NCI-H2029 treated with DMSO at 0.1 percent for 48 hours (cell line): Measurements from ENCODE around the gene FGGY.

Experiments
- DNase-seq: peaks from one replicate; lab custom pipeline; 2025; lab: John Stamatoyannopoulos, UW

Gene FGGY

GRCh38 chr1:59384443-59384842, 87.5 kb downstream of the FGGY start:
- peak; percentile 18 for DNase-seq

GRCh38 chr1:59388191-59388590, 91.3 kb downstream of the FGGY start:
- no peak for DNase-seq

GRCh38 chr1:59389847-59390246, 93.0 kb downstream of the FGGY start:
- DNase-seq, result no peak

DNA sequence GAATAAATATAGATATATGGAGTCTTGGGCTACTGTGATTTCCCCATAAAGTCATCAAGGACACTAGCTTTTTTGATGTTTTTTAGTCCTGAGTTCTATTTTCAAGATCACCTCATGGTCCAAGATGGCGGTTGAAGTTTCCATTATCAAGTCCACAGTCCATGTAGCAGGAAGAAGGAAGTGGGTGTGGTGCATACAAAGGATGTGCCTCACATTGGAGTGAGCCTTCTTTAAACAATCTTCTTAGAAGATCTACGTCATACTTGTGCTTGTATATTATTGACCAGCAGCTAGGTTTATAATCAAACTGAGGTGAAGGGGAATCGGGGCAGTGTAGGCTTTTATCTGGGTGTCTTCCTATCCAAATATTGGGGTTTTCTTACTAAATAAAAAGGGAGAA, 93.4 kb downstream of the FGGY start:
- DNase-seq, result no peak

- DNase-seq, result no peak
Measured at GRCh38 chr1:59391212-59392179, 94.6 kb downstream of the FGGY start.

- peak; percentile 99 for DNase-seq
Measured at GRCh38 chr1:59393211-59394180, 96.6 kb downstream of the FGGY start.

DNA sequence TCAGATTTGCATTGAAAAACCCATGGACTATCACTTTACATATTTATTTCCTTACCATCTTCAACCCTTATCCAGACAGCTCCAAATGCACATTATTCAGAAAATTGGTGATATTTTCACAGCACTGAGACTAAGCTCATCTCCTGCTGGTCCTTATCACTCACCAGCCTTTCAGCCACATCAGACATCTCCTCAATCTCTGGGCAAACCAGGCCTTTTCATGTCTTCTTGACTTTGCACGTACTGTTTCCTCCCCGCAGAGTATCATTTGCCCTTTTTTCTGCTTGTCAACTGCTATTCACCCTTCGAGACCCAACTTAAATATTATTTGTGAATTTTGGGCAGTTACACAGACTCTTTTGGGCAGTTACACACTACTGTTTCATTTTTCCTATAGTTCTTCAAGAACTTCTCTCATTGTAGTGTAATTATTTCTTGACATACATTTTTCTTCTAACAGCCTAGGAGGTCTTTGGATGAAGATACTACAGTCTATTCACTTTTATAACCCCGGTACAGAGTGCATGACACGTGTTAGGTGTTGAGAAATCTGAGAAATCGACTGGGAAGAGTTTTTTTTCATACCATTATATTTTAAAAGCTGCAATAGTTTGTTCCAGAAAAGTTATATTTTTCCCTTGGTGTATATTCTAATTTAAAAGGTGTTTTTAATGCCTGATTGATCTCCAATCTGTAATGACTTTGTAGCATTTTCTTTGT, 98.0 kb downstream of the FGGY start:
- DNase-seq, result no peak

GRCh38 chr1:59396387-59396786, 99.5 kb downstream of the FGGY start:
- no peak for DNase-seq

- peak; percentile 70 for DNase-seq
Measured at GRCh38 chr1:59397139-59397858, 100.4 kb downstream of the FGGY start.

DNA sequence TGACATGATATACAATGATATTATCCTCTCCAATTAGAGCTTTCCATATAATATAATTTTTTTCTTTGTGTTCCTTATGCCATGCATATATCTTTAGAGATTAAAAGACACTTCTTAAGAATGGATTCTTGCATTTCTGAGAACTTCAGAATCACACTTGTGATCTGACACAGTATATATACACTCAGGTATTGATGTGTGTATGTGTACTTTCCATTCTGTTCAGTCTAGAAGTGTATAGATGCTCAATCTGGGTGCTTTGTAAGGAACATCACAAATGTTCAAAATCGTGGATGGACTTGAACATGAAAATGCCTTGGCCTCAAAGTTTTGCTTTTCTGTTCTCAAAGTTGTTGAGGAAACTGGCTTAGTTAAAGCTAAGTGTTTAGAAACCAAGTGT, 102.7 kb downstream of the FGGY start:
- DNase-seq, result no peak

- no peak for DNase-seq
Measured at GRCh38 chr1:59401581-59401980, 104.7 kb downstream of the FGGY start.

- DNase-seq, result no peak
Measured at GRCh38 chr1:59404796-59405195, 107.9 kb downstream of the FGGY start.

DNA sequence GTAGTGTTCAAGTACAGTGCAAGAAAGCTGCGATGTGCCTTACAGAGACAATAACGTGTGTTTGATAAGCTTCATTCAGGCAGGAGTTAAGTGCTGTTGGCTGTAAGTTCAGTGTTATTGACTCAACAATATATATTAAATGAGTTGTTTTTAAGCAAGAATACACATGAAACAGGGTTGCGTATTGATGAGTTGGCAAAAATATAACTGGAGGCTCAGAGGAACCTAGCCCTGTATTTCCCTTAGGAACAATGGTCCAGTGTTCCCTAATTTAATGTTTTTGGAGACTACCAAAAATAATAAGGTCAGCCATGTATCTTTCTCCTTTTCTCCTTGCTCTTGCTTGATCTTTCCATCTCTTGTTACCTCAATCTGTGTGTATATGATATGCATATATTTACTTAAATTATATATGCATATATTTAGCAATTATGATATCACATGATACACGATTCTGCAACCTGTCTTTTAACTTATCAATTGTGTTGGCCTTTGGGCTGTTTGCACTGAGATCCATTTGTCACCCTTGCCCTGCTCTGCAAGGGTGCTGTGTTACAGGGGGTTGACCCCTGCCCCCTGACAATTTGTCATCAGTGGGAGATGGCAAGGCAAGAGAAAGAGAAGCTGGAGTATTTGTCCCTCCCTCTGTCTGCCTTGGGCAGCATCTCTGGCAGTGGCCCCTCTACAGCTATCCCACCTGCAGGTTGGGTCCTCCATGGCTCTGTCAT, 109.7 kb downstream of the FGGY start:
- no peak for DNase-seq

GRCh38 chr1:59408608-59409240, 111.8 kb downstream of the FGGY start:
- DNase-seq, result no peak

DNA sequence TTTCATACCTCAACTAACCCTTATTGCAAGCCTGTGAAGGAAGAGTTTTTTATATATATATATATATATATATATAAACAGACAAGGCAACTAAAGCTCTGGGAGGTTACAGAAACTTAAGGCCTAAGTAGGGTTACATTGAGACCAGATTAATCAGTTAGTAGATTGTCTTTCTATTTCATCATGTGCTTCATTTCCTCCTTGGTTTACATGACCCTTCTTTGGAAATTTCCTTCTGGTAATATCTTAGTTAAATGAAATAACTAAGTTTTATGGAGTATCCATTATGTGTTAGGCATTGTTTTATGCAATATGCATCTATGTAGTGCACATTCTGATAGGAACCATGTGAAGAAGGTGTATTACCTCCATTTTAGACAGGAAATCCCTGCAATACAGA, 112.7 kb downstream of the FGGY start:
- no peak for DNase-seq

- DNase-seq, result no peak
Measured at GRCh38 chr1:59409986-59410385, 113.1 kb downstream of the FGGY start.

DNA sequence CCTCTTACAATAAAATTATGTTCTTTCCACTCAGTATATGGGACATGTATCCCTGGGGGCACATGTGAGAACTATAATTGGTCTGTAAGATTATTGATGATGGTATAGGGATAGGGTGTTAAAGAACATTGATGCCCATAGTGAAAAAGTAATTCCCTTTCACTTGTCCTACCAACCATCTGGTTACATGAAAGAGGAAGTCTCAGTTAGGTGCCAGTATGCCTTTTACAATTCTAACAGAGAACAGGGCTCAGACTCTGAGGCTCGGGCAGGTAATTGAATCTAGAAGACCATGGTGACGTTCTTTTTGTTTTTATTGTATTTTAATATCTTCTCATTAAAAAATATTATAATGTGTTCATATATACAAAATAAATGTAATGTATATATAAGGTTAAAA, 113.6 kb downstream of the FGGY start:
- no peak for DNase-seq

- DNase-seq, result no peak
Measured at GRCh38 chr1:59411147-59411546, 114.3 kb downstream of the FGGY start.

- no peak for DNase-seq
Measured at GRCh38 chr1:59412718-59413326, 115.9 kb downstream of the FGGY start.

GRCh38 chr1:59413327-59413720, 116.4 kb downstream of the FGGY start:
- no peak for DNase-seq
